ENCODE measurements around the gene GSTT2.

Gene GSTT2

DNA sequence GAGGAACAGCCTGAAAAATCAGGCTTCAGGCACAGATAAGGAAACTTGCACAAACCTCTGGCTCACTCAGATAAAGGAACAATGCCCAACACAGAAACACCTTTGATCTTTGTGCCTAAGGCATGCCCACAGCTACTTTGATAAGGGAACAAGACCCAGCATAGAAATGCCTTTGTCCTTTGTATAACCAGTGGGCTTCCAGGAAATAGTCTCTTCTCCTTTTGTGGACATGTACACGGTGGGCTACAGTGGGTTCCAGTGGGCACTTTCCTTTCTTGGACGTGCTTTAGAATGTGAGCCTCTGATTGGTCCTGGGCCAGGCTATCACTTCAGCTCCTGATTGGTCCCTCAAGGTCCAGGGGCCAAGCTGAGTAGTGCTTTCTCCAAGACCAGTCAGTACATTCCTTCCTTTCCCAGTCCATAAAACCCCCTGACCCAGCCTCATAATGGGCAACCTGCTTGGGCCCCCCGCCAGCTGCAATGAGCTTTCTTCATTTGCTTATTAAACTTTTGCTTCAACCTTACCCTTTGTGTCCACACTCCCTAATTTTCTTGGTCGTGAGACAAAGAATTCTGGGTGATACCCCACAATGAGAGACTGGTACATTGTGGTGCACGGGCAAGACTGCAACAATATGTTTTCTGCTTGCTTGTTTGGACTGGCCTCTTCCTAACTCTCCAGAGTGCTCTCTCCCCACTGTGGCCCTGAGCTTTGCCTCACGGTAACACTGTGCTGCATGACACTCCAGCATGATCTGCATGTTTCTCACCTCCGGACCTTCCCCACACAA lies 29.5 kb downstream of the GSTT2 start:
- no peak for DNase-seq (ENCODE audit: low read depth)

DNA sequence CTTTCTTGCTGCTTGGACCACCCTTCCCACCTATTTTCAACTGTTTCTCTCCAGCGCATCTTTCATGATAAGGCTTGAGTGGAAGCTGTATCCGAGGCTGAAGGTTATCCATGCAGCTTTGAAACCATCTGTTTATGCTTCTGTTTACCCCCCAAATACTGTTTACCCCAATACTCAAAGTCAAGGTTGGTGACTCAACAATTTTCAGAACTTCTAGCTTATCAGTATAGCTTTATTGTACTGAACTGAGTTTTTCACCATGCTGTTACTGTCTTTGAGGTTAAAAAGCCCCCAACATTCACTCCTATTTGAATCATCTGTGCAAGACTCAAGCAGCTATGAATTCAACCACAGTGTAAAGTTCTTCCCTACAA lies 30.1 kb downstream of the GSTT2 start:
- DNase-seq (ENCODE audit: low read depth) = no peak

DNA sequence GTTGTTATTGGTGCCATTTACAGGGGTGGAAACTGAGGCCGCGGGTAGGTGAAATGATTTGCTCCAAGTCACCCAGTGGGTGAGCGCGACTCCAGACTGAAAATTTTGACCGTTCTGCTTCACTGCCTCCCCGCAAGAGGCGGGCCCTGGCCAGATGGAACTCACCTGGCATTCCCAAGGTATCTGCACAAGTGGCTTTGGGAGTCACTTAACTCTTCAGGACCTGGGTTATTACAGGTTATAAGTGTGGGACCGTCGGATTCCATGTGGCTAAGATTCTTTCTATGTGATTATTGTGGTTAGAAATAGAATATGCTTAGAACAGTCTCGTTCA lies 31.8 kb downstream of the GSTT2 start:
- no peak for DNase-seq (ENCODE audit: low read depth)

DNA sequence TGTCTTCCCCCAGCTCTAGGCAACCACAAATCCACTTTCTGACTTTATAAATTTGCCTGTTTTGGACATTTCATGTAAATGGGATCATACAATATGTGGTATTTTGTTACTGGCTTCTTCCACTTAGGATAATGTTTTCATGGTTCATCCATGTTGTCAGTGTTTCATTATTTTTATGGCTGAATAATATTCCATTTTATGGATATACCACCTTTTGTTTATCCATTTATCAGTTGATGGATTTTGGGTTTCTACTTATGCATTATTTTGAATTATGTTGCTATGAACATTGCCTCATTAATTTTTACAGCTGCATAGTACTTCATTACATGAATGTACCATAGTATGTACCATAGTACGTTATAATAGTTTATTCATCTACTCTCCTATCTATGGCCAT lies 36.2 kb downstream of the GSTT2 start:
- DNase-seq (ENCODE audit: low read depth) = no peak

DNA sequence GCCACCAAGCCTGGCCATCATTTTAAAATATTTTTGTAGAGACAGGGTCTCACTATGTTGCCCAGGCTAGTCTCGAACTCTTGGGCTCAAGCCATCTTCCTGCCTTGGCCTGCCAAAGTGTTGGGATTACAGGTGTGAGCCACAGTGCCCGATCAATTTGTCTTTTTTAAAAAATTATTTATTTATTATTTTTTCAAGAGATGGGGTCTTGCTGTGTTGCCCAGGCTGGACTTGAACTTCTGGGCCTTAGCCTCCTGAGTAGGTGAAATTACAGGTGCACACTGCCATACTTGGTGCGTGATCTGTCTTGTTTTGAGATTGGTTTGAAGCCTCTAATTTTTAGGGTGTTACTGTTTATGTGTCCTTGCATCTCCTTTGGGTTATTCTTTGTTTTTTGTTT lies 41.4 kb downstream of the GSTT2 start:
- no peak for DNase-seq (ENCODE audit: low read depth)

DNA sequence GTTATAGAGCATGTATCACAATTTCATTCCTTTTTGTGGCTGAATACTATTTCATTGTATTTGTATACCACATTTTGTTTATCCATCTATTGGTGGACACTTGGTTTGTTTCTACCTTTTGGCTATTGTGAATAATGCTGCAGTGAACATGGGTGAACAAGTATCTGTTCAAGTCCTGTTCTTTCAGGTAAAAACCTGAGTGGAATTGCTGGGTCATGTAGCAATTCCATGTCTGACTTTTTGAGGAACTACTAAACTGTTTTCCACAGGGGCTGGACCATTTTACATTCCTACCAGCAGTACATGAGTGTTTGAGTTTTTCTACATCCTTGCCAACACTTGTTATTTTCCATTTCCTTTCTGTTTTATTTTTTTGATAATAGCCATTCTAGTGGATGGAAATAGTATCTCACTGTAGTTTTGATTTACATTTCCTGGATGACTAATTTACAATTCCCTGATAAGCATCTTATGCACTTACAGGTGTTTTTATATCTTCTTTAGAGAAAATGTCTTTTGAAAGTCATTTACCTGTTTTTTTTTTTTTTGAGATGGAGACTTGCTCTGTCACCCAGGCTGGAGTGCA lies 43.4 kb downstream of the GSTT2 start:
- no peak for DNase-seq (ENCODE audit: low read depth)

DNA sequence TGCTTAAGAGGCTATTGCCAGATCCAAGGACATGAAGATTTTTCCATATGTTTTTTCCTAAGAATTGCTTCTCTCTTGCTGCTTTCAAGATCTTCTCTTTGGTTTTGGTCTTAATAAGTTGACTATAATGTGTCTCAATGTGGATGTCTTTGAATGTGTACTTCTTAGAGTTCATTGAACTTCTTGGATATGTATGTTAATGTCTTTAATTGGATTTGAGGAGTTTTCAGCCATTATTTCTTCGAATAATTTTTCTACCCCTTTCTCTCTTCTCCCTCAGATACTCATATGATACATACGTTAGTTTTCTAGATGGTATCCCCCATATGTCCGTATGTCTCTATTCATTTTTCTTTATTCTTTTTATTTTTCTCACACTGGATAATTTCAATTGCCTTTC lies 44.4 kb downstream of the GSTT2 start:
- no peak for DNase-seq (ENCODE audit: low read depth)

DNA sequence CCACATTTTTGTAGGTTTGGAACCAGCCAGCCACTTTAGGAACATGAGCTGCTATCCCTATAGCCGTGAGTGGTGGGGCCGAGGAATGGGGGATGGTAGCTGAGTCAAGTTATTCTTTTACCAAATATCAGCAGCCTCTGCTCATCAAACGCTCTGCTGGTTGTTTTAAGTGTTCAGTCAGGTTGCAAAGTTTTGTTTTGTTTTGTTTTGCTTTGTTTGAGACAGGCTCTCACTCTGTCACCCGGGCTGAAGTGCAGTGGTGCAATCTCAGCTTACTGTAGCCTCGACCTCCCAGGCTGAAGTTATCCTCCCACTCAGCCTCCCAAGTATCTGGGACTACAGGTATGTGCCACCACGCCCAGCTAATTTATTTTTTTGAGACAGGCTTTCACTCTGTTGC lies 45.5 kb downstream of the GSTT2 start:
- no peak for DNase-seq (ENCODE audit: low read depth)

DNA sequence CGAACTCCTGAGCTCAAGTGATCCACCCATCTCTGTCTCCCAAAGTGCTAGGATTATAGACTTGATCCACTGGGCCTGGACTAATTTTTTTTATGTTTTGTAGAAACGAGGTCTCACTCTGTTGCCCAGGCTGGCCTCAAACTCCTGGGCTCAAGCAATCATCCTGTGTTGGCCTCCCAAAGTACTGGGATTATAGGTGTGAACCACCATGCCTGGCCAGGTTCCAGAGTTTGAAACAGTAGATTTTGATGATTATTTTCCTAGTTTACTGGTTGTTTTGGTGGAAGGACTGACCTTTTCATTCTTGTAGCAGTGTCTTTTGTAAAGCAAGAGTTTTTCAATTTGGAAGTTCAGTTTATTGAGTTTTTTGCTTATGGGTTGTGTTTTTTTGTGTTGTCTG lies 46.1 kb downstream of the GSTT2 start:
- no peak for DNase-seq (ENCODE audit: low read depth)

DNA sequence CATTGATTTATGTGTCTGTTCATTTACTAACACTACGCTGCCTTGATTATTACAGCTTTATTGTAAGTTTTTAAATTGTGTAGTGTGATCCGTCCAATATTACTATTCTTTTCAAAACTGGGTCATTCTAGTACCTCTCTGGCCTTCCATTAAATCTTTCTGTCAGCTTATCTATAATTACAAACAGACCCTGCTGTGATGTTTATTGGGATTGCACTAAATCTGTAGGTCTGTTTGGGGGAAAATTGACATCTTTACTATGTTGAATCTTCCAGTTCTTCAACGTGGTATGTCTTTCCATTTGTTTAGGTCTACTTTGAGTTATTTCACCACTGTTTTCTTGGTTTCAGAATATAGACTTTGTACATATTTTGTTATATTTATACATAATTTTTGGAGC lies 46.8 kb downstream of the GSTT2 start:
- DNase-seq (ENCODE audit: low read depth) = no peak

DNA sequence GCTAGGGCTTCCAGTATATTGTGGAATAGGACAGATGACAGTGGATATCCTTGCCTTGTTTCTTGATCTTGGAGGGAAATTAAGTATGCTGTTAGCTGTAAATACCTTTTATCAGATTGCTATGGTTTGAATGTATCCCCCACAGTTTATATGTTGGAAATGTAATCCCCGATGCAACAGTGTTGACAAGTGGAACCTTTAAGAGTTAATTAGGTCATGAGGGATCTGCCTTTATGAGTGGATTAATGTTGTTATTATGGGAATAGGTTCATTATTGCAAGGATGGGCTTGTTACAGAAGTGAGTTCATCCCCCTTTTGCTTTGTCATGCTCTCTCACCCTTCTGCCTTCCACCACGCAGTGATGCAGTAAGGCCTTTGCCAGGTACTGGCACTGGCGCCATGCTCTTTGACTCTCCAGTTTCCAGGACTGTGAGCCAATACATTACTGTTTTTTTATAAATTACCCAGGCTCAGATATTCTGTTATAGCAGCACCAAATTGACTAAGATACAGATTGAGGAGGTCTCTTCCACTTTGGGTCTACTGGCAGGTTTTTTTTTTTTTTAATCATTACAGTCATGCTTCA lies 47.5 kb downstream of the GSTT2 start:
- no peak for DNase-seq (ENCODE audit: low read depth)

DNA sequence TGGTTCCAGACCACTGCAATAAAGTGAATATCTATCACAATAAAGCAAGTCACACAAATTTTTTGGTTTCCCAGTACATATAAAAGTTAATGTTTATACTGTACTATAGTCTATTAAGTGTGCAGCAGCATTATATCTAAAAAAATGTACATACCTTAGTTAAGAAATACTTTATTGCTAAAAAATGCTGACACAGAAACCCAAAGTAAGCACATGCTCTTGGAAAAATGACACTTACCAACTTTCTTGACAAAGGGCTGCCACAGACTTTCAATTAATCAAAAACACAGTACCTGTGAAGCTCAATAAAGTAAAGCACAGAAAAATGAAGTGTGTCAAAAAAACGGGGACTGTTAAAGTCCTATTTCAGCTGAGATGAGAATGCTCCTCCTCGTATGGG lies 48.1 kb downstream of the GSTT2 start:
- no peak for DNase-seq (ENCODE audit: low read depth)

DNA sequence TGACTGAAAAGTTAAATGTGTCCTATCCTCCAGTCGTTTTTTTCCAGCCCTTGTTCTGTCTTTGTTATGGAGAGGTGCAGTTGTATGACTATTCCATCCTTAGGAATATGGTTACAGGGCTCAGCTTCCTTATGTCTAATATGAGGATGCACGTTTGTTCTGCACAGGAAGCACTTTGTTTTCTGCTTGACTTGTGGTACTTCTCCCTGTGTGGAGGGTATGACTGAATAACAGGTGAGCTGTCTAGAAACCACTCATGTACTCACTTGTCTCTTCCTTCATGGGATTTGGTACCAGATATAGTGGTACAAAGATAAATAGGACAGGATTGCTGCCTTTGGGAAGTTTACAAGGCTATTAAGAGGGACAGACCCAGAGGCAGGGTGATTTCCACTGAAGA lies 48.6 kb downstream of the GSTT2 start:
- no peak for DNase-seq (ENCODE audit: low read depth)

DNA sequence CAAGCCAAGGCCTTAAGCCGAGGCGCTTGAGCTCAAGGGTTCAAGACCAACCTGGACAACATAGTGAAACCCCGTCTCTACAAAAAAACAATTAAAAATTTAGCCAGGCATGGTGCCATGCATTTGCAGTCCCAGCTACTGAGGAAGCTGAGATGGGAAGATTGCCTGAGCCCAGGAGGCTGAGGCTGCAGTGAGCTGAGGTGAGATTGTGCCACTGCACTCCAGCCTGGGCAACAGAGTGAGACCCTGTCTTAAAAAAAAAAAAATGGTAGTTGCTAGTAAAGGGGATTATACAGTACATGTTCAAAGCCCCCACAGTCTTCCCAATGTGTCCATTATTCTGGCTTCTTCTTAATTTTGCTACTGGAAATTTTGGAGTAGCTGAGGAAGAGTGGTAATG lies 49.4 kb downstream of the GSTT2 start:
- no peak for DNase-seq (ENCODE audit: low read depth)

DNA sequence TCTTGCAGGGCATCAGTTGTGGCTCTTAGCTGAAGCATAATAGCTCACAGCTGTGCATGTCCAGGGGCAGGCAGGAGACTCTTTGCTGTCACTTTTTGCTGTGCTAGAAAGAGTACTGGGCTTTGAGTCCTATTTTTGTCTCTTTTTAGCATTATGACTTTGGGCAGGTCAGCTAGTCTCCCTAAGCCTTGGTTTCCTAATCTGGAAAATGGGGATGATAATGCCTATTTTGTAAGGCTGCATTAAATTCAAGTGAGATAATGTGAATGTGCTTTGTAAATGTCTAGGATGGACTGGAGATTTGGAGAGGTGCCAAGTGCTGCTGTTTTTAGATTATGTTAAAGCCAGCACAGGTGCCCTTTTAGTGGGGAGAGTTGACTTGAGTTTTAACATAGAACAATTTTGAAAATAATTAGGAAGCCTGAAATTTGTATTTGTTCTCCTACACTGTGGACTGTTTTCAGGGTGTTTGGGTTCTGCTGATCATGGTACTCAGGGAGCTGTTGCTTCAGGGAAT lies 50.3 kb downstream of the GSTT2 start:
- DNase-seq (ENCODE audit: low read depth) = no peak
